HCT116 (cell line): ENCODE results near the gene SMAP2. TPM values are rescaled to one million over a fixed set of nuclear protein-coding genes. Genes with fewer than 3 reads are reported as not detected.

Experiments used
- ATAC-seq: fragments of 200-7000 bp; cut with Tn5 transposase; 2 replicates; pipeline ENCODE4 v1.9.1; 2020; ENCODE audit warnings: mild to moderate bottlenecking, moderate library complexity
- BruUV-seq: library from RNA; stranded (reverse); fragments of 400-500 nt; replicated peaks from 2 replicates; lab custom pipeline; 2021; lab: Mats Ljungman, UMichigan
- CTCF ChIA-PET: fragments of 300-600 bp; sonication (Branson Sonifier 250); formaldehyde crosslinking; loops from one replicate; lab custom pipeline; 2021; ENCODE audit warnings: antibody characterized with exemption; lab: Charles Lee
- POLR2A ChIA-PET: fragments of 300-600, 350-600 bp; sonication (Branson Sonifier 250); formaldehyde crosslinking; loops from one replicate; lab custom pipeline; 2021; ENCODE audit warnings: antibody characterized with exemption; lab: Charles Lee
- RAD21 ChIA-PET, 2 experiments: fragments of 300-600 bp; sonication (Branson Sonifier 250); formaldehyde crosslinking; loops; one replicate each; lab custom pipeline; 2023; ENCODE audit warnings: low total read pairs in 2 of 2; ENCODE audit not compliant: uncharacterized antibody in 2 of 2, unreplicated experiment in 2 of 2, low non-redundant PET in 1 of 2; lab: Charles Lee
- DNase-seq: peaks from one replicate; pipeline ENCODE4 v3.0.0-alpha.2; 2010; ENCODE audit warnings: low read depth, low spot score
- H2AFZ ChIP-seq: fragments of 200-600 bp; shearing (Covaris generic), sonication (generic); 2 replicates; pipeline ENCODE4 v1.6.1; 2017; ENCODE audit warnings: low read depth, mixed run types, mixed read lengths, antibody characterized with exemption, low read length; ENCODE audit not compliant: poor library complexity, severe bottlenecking
- H3K27ac ChIP-seq: 2 replicates; pipeline ENCODE4 v1.5.1; 2012; ENCODE audit warnings: low read depth, low read length
- H3K27me3 ChIP-seq: fragments of 200-600 bp; sonication (generic); 2 replicates; pipeline ENCODE4 v1.6.1; 2016; ENCODE audit warnings: mixed run types, low read length, mixed read lengths; ENCODE audit not compliant: insufficient read depth
- H3K36me3 ChIP-seq, 2 experiments: fragments of 200-500 bp in 1 of 2; fragments of 200-600 bp in 1 of 2; sonication (Bioruptor generic) in 1 of 2; sonication (generic) in 1 of 2; 2 replicates each; pipeline versions ENCODE4 v1.5.1 to v1.6.1; 2014 to 2016; ENCODE audit warnings: low read length in 2 of 2, inconsistent platforms in 1 of 2, mixed read lengths in 1 of 2, mixed run types in 1 of 2; ENCODE audit not compliant: insufficient read depth in 2 of 2, control insufficient read depth in 1 of 2
- H3K4me1 ChIP-seq, 2 experiments: fragments of 200-600 bp in 1 of 2; sonication (generic) in 1 of 2; 2 replicates each; pipeline versions ENCODE4 v1.5.1 to v1.6.1; 2012 to 2017; ENCODE audit warnings: low read length in 2 of 2, inconsistent platforms in 1 of 2, mild to moderate bottlenecking in 1 of 2, mixed read lengths in 1 of 2, mixed run types in 1 of 2, moderate library complexity in 1 of 2; ENCODE audit not compliant: insufficient read depth in 2 of 2, control insufficient read depth in 1 of 2
- H3K4me2 ChIP-seq: fragments of 200-600 bp; sonication (generic); 2 replicates; pipeline ENCODE4 v1.6.1; 2017; ENCODE audit warnings: mixed run types, low read length, mixed read lengths
- H3K4me3 ChIP-seq, 2 experiments: fragments of 200-600 bp in 1 of 2; sonication (generic) in 1 of 2; replicated peaks in 1 of 2; 2 replicates each; pipeline ENCODE4 v1.5.1; 2011 to 2016; ENCODE audit warnings: low read length in 2 of 2, control low read depth in 1 of 2, low read depth in 1 of 2, mild to moderate bottlenecking in 1 of 2, mixed read lengths in 1 of 2, mixed run types in 1 of 2
- H3K79me2 ChIP-seq: fragments of 200-600 bp; sonication (generic); 2 replicates; pipeline ENCODE4 v1.6.1; 2017; ENCODE audit warnings: mild to moderate bottlenecking, mixed run types, low read length, moderate library complexity, mixed read lengths; ENCODE audit not compliant: insufficient read depth
- H3K9ac ChIP-seq: fragments of 200-600 bp; sonication (generic); 2 replicates; pipeline ENCODE4 v1.6.1; 2016; ENCODE audit warnings: low read length, mixed read lengths
- H3K9me2 ChIP-seq: fragments of 200-600 bp; sonication (generic), shearing (Covaris generic); 2 replicates; pipeline ENCODE4 v1.6.1; 2017; ENCODE audit warnings: mixed run types, mild to moderate bottlenecking, moderate library complexity; ENCODE audit not compliant: insufficient read depth
- H3K9me3 ChIP-seq, 2 experiments: fragments of 200-500 bp in 1 of 2; fragments of 200-600 bp in 1 of 2; sonication (Bioruptor generic) in 1 of 2; sonication (generic) in 1 of 2; 2 replicates each; pipeline ENCODE4 v1.6.1; 2014 to 2017; ENCODE audit warnings: low read length in 2 of 2, mixed read lengths in 2 of 2, inconsistent platforms in 1 of 2, low read depth in 1 of 2, mild to moderate bottlenecking in 1 of 2, mixed run types in 1 of 2, moderate library complexity in 1 of 2; ENCODE audit not compliant: control insufficient read depth in 1 of 2, insufficient read depth in 1 of 2
- H4K20me1 ChIP-seq: fragments of 200-600 bp; sonication (generic), shearing (Covaris generic); 2 replicates; pipeline ENCODE4 v1.6.1; 2017; ENCODE audit warnings: mixed run types, mild to moderate bottlenecking, moderate library complexity; ENCODE audit not compliant: insufficient read depth
- CEBPB ChIP-seq: IDR thresholded peaks from 2 replicates; pipeline ENCODE4 v1.6.1; 2012; ENCODE audit warnings: low read depth
- EGR1 ChIP-seq: IDR thresholded peaks from 2 replicates; pipeline ENCODE4 v1.6.1; 2012; ENCODE audit warnings: low read depth
- EZH2 ChIP-seq: fragments of 200-600 bp; sonication (generic); IDR thresholded peaks from 2 replicates; pipeline ENCODE4 v1.6.1; 2017; ENCODE audit warnings: antibody characterized with exemption, mixed run types
- FOSL1 ChIP-seq: IDR thresholded peaks from 2 replicates; pipeline ENCODE4 v1.6.1; 2012; ENCODE audit warnings: low read depth
- JUND ChIP-seq: IDR thresholded peaks from 2 replicates; pipeline ENCODE4 v1.6.1; 2012
- MAX ChIP-seq: IDR thresholded peaks from 2 replicates; pipeline ENCODE4 v1.6.1; 2012
- POLR2A ChIP-seq: IDR thresholded peaks from 2 replicates; pipeline ENCODE4 v1.7.0; 2011; ENCODE audit warnings: borderline replicate concordance; ENCODE audit not compliant: insufficient read depth, insufficient read length; ENCODE audit errors: extremely low read depth
- RAD21 ChIP-seq: IDR thresholded peaks from 2 replicates; pipeline ENCODE4 v1.6.1; 2012; ENCODE audit warnings: low read depth, mild to moderate bottlenecking
- SIN3A ChIP-seq: IDR thresholded peaks from 2 replicates; pipeline ENCODE4 v1.6.1; 2012; ENCODE audit warnings: low read depth
- SP1 ChIP-seq: IDR thresholded peaks from 2 replicates; pipeline ENCODE4 v1.6.1; 2012; ENCODE audit warnings: low read depth
- TCF7L2 ChIP-seq: IDR thresholded peaks from 2 replicates; pipeline ENCODE4 v1.7.0; 2011; ENCODE audit warnings: borderline replicate concordance, inconsistent platforms; ENCODE audit not compliant: insufficient read depth, insufficient read length; ENCODE audit errors: extremely low read depth
- YY1 ChIP-seq: IDR thresholded peaks from 2 replicates; pipeline ENCODE4 v1.6.1; 2011; ENCODE audit warnings: low read length, low read depth, moderate library complexity, mild to moderate bottlenecking; ENCODE audit not compliant: insufficient replicate concordance; ENCODE audit errors: extremely low read depth
- ZNF274 ChIP-seq: fragments of 200-500 bp; sonication (Bioruptor generic); IDR thresholded peaks from 2 replicates; pipeline ENCODE4 v1.6.1; 2014; ENCODE audit warnings: mild to moderate bottlenecking, low read depth, low read length, inconsistent platforms
- intact Hi-C: fragments of 100-400 bp; cut with micrococcal nuclease; formaldehyde crosslinking; loops from 2 replicates; pipeline ENCODE4 v1.10.0; 2022
- total RNA-seq: library from RNA; stranded (reverse); gene quantifications from one replicate; pipeline ENCODE4 v1.2.1, GENCODE V29; 2021; ENCODE audit not compliant: unreplicated experiment

SMAP2 gene
- total RNA-seq, 1 experiment from 2014 or later = 16.4 TPM

GRCh38 chr1:40384887-40385286 is 11.4 kb downstream of the SMAP2 start:
- H3K36me3 ChIP-seq = no peaks in the 10 kb centered on the region
- no peak overlapping the region for H3K4me3 ChIP-seq
- TF ChIP-seq RAD21 = no peak
- no peak for TF ChIP-seq CEBPB
- no peak for TF ChIP-seq EGR1
- no peak for TF ChIP-seq ZNF274
- TF ChIP-seq TCF7L2 = no peak
- no peak for TF ChIP-seq SP1
- TF ChIP-seq JUND = no peak
- no peak for TF ChIP-seq FOSL1
- no peak for TF ChIP-seq EZH2
- no peak for TF ChIP-seq SIN3A
- TF ChIP-seq POLR2A = no peak
- TF ChIP-seq YY1 = no peak
- no peak for TF ChIP-seq MAX
- RAD21 ChIA-PET = no interaction called here
- H3K4me1 ChIP-seq = no peaks in the 10 kb centered on the region
- H3K9ac ChIP-seq = no peak overlapping the region
- DNase-seq = no peak
- POLR2A ChIA-PET = no interaction called here
- H3K27me3 ChIP-seq = no peaks in the 10 kb centered on the region
- ATAC-seq = no peak
- BruUV-seq = no TSS peak
- intact Hi-C loops = no loop called here
- H2AFZ ChIP-seq = no peak overlapping the region
- H3K9me2 ChIP-seq = no peaks in the 10 kb centered on the region
- no peak overlapping the region for H3K4me2 ChIP-seq
- H3K9me3 ChIP-seq = no peaks in the 10 kb centered on the region
- no peak overlapping the region for H3K27ac ChIP-seq
- CTCF ChIA-PET = interaction anchor here (1.5 kb wide), 1 partner anchor 241 kb away, joined by 5 read pairs; no protein-coding TSS in a partner anchor
- H4K20me1 ChIP-seq = no peaks in the 10 kb centered on the region
- H3K79me2 ChIP-seq = peaks cover 15% of the 10 kb centered on the region
